ACC112 (cell line): ENCODE data around the gene KLHL2.

Experiments used
- H2AFZ ChIP-seq: fragments of 200-600 bp; sonication (generic); one replicate; pipeline ENCODE4 v1.6.0; 2017; ENCODE audit warnings: antibody characterized with exemption, low read length; ENCODE audit not compliant: unreplicated experiment
- H3K27ac ChIP-seq: fragments of 200-600 bp; sonication (generic); 2 replicates; pipeline ENCODE4 v1.5.1; 2014; ENCODE audit warnings: low read depth, mild to moderate bottlenecking, antibody characterized with exemption, low read length, moderate library complexity
- H3K27me3 ChIP-seq: fragments of 200-600 bp; sonication (generic); 2 replicates; pipeline ENCODE4 v1.6.1; 2014; ENCODE audit warnings: mild to moderate bottlenecking, antibody characterized with exemption, low read length, moderate library complexity, mixed read lengths; ENCODE audit not compliant: insufficient read depth
- H3K36me3 ChIP-seq: fragments of 200-600 bp; sonication (generic); 2 replicates; pipeline ENCODE4 v1.6.1; 2016; ENCODE audit warnings: mild to moderate bottlenecking, antibody characterized with exemption, low read length, moderate library complexity, mixed read lengths; ENCODE audit not compliant: insufficient read depth
- H3K4me1 ChIP-seq: fragments of 200-600 bp; sonication (generic); one replicate; pipeline ENCODE4 v1.6.1; 2016; ENCODE audit warnings: low read length, mixed read lengths; ENCODE audit not compliant: insufficient read depth, unreplicated experiment, control insufficient read depth
- H3K4me3 ChIP-seq: fragments of 200-600 bp; sonication (generic); 2 replicates; pipeline ENCODE4 v1.5.1; 2014; ENCODE audit warnings: mild to moderate bottlenecking, low read depth, low read length
- H3K79me2 ChIP-seq: fragments of 200-600 bp; sonication (generic); one replicate; pipeline ENCODE4 v1.6.0; 2016; ENCODE audit warnings: low read length; ENCODE audit not compliant: control insufficient read depth, unreplicated experiment, insufficient read depth

The KLHL2 gene

GRCh38 chr4:165369522-165369921, 162.2 kb downstream of the KLHL2 start:
- Histone ChIP-seq H3K36me3 (no peaks in the 10 kb centered on the region), H3K4me1 (peaks cover 14% of the 10 kb centered on the region), H2AFZ (no peak overlapping the region), H3K4me3 (no peak overlapping the region), H3K27ac (no peak overlapping the region), H3K79me2 (no peaks in the 10 kb centered on the region), H3K27me3 (no peaks in the 10 kb centered on the region)

- H3K4me1 ChIP-seq = peaks cover 9% of the 10 kb centered on the region
- H3K4me3 ChIP-seq = no peak overlapping the region
- H3K27ac ChIP-seq = no peak overlapping the region
These were observed 163.2 kb downstream of the KLHL2 start for GRCh38 chr4:165370530-165370929.

More at GRCh38 chr4:165370530-165370929, 163.2 kb downstream of the KLHL2 start:
- H3K79me2 ChIP-seq = no peaks in the 10 kb centered on the region
- H3K27me3 ChIP-seq = no peaks in the 10 kb centered on the region
- no peaks in the 10 kb centered on the region for H3K36me3 ChIP-seq
- H2AFZ ChIP-seq = no peak overlapping the region
